GM19467 (cell line): ENCODE measurements around the gene ARHGDIG.
"Not testable (repeated sequence)": the region's sequence is repeated elsewhere in the genome, so short reads cannot be mapped to it uniquely, and the experiment has no call there.

Experiments
- ATAC-seq: cut with Tn5 transposase; IDR thresholded peaks from one replicate; pipeline ENCODE4 v1.9.1; 2021; ENCODE audit warnings: mild to moderate bottlenecking, moderate library complexity; ENCODE audit not compliant: unreplicated experiment

Gene ARHGDIG

GRCh38 chr16:263182-263774 is 17.1 kb upstream of the ARHGDIG start:
- no peak for ATAC-seq

GRCh38 chr16:263944-264343 is 16.4 kb upstream of the ARHGDIG start:
- ATAC-seq, result no peak

- ATAC-seq, result no peak
Observed at GRCh38 chr16:264440-264951, 15.9 kb upstream of the ARHGDIG start.

GRCh38 chr16:265002-265529 is 15.3 kb upstream of the ARHGDIG start:
- no peak for ATAC-seq

GRCh38 chr16:265711-266110 is 14.7 kb upstream of the ARHGDIG start:
- no peak for ATAC-seq

- ATAC-seq, result no peak
Observed at GRCh38 chr16:266258-267164, 13.9 kb upstream of the ARHGDIG start.

GRCh38 chr16:267562-267961 is 12.8 kb upstream of the ARHGDIG start:
- ATAC-seq, result not testable (repeated sequence)

- ATAC-seq, result no peak
Observed at GRCh38 chr16:268141-269053, 12.0 kb upstream of the ARHGDIG start.

- no peak for ATAC-seq
Observed at GRCh38 chr16:269061-269796, 11.2 kb upstream of the ARHGDIG start.

- no peak for ATAC-seq
Observed at GRCh38 chr16:270381-271255, 9.8 kb upstream of the ARHGDIG start.

GRCh38 chr16:272633-273546 is 7.5 kb upstream of the ARHGDIG start:
- ATAC-seq, result no peak

GRCh38 chr16:273547-274421 is 6.6 kb upstream of the ARHGDIG start:
- ATAC-seq, result no peak

GRCh38 chr16:275041-275641 is 5.2 kb upstream of the ARHGDIG start:
- no peak for ATAC-seq

- no peak for ATAC-seq
Observed at GRCh38 chr16:275786-276232, 4.6 kb upstream of the ARHGDIG start, which contains the start of gene RGS11. Gene RGS11 (minus strand): TSS chr16:275944. CDS start chr16:275911, 33 bp downstream.

- no peak for ATAC-seq
Observed at GRCh38 chr16:276426-277077, 3.8 kb upstream of the ARHGDIG start.

- no peak for ATAC-seq
Observed at GRCh38 chr16:278863-279366, 1.5 kb upstream of the ARHGDIG start.
